HG02610 (cell line): ENCODE data around the gene ZYG11B.
"Not testable (repeated sequence)": the region's sequence is repeated elsewhere in the genome, so short reads cannot be mapped to it uniquely, and the experiment has no call there.

Experiments used
- ATAC-seq: cut with Tn5 transposase; IDR thresholded peaks from one replicate; pipeline ENCODE4 v1.9.1; 2021; ENCODE audit warnings: mild to moderate bottlenecking, moderate library complexity; ENCODE audit not compliant: unreplicated experiment

The ZYG11B gene

GRCh38 chr1:52726265-52727113 is at the start of gene ZYG11B:
TSS of gene ZYG11B (plus strand) at chr1:52726453. CDS start at chr1:52726654, 201 bp downstream.
- peak; percentile 94 for ATAC-seq

DNA sequence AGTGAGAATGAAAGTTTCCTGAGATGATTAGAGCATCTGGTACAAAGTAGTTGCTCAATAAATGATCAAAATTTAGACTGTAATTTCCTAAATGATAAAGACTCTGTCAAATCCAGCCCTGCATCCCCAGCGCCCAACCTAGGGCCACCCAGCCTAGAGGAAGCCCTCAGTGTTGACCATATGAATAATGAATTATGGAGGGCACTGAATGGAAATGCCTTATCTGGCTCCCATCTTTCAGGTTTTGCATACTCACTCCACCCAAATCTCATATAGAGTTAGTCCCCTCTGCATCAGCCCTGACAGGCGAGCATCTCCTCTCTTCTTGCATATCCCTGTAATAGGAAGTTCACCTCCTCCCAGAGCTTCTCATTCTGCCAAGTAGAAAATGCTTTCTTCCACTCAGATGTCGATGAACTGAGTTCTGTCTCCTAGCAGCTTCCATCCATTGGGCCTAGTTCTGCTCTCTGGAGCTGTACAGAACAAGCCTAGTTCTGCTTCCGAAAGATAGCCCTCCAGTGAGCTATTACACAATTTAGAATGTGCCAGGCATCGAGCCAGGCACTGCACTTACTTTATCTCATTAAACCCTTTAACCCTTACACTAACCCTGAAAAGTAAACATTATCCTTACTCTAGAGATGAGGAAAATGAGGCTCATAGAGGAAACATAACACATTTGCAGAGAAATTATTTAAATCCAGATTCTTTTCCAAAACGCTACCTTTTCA is 49.0 kb upstream of the ZYG11B start:
- no peak for ATAC-seq

DNA sequence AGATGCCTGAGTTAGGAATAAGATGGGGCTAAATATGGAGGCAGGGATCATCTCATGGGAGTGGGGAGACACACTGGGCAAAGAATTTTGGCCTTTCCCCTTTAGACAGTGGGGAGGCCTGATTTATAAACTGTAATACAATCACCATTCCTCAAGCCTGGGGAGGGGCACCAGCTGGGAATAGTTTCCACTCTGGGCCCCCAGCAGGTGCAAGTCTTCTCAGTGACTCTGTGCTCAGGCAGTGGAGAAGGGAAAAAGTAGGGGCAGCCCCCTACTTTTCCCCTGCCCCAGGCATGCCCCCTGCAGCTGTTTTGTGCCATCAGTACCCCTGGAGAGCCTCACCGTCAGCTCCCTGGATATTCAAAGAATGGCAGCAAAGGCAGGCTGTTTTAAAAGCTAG is 47.2 kb upstream of the ZYG11B start:
- no peak for ATAC-seq

DNA sequence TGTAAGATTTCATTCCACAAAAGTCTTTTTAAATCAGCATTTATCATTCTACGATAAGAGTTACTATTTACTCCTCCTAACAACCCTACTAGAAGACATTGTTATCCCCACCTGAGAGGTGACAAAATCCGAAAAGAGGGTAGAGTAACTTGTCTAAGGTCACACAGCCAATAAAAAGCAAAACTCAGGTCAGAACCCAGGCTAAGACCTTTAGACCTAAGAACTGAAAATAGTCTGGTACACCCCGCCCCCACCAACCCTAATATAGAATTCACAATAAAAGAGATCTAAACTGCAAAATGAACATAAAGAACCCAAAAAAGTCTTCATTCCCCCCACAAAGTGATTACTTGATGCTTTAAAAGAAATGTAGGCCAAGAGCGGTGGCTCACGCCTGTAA is 46.8 kb upstream of the ZYG11B start:
- ATAC-seq = no peak

- ATAC-seq = no peak
These were observed 45.9 kb upstream of the ZYG11B start for GRCh38 chr1:52680353-52680752.

DNA sequence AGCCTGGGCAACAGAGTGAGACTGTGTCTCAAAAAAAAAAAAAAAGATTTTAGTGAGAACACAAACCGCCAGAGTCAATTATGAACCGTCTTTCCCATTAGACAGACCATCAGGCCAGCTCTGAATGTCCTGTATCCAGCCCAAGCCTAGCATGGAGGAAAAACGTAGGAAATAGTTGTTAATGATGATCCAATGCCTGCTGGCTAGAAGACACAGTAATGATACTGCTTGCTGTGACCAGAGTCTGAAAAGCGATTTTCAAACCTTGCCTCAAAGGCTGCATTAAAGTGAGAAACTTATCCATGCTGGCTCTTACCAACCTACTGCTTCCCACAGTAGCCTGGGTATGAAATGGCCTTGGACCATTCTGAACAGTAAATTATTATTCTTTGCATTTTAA is 45.1 kb upstream of the ZYG11B start:
- ATAC-seq = no peak

DNA sequence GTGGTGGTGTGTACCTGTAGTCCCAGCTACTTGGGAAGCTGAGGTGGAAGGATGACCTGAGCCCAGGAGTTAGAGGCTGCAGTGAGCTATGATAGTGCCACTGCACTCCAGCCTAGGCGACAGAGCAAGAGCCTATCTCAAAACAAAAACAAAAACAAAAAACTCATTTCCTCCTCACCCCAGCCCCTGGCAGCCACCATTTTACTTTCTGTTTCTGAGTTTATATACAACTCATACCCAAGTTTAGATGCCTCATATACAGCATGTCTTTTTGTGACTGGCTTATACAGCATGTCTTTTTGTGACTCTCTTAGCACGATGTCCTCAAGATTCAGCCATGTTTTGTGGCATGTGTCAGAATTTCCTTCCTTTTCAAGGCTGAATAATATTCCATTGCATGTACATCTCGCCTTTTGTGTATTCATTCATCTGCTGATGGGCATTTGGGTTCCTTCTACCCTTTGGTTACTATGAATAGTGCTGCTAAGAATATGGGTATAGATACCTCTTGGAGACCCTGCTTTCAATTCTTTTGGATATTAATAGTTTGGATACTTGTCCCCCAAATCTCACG is 42.8 kb upstream of the ZYG11B start:
- no peak for ATAC-seq

GRCh38 chr1:52684545-52684944 is 41.7 kb upstream of the ZYG11B start:
- ATAC-seq = no peak

GRCh38 chr1:52686261-52686751 is 39.9 kb upstream of the ZYG11B start:
- peak; percentile 78 for ATAC-seq

GRCh38 chr1:52686830-52687229 is 39.4 kb upstream of the ZYG11B start:
- no peak for ATAC-seq

DNA sequence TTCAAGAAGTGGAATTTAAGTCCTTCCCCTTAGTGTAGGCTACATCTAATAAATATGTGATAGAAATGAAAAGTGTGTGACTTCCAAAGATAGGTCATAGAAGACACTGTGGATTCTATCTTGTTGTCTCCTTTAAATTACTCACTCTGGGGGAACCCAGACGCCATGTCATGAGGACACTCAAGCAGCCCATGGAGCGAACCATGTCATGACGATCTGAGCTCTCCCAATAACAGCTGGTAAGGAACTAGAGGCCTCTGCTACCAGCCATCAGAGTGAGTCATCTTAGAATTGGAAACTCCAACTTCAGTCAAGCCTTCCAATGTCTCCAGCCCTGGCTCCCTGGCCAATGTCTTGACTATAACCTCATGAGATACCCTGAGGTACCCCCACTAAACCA is 34.4 kb upstream of the ZYG11B start:
- ATAC-seq = no peak

DNA sequence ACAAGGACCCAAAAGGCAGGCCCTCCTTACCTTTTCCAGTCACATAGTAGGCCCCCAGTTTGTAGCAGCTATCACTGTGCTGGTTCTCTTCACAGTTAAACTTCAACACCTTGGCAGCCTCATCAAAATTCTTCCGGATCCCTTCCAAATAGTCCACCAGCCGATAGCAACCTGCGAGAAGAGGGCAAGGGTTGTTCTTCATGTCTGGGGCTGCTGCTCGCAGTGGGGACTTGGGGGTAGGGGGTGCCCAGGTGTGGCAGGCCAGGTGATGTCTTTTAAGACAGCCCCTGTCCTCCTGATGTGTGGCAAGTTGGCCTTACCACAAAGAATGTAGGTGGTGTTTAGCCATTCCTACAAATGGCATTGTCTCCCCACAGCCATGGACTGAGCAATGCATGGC is 33.6 kb upstream of the ZYG11B start:
- no peak for ATAC-seq

GRCh38 chr1:52693351-52693750 is 32.9 kb upstream of the ZYG11B start:
- not testable (repeated sequence) for ATAC-seq

- no peak for ATAC-seq
These were observed 32.4 kb upstream of the ZYG11B start for GRCh38 chr1:52693843-52694242.

- no peak for ATAC-seq
These were observed 30.6 kb upstream of the ZYG11B start for GRCh38 chr1:52695627-52696026.

GRCh38 chr1:52697795-52698674 is 28.2 kb upstream of the ZYG11B start, which contains the start of gene COA7:
TSS of gene COA7 (minus strand) at chr1:52698347. CDS start at chr1:52698326, 21 bp downstream.
- ATAC-seq = peak; percentile 47

- peak; percentile 96 for ATAC-seq
These were observed 23.1 kb upstream of the ZYG11B start for GRCh38 chr1:52702886-52703787.

- ATAC-seq = no peak
These were observed 20.1 kb upstream of the ZYG11B start for GRCh38 chr1:52706136-52706670.
